Activated CD4-positive, CD25-positive, alpha-beta regulatory T cell (primary cell): Measurements from ENCODE around the gene AFAP1.

Source experiments
- DNase-seq, 4 experiments: peaks; one replicate each; lab custom pipeline; 2025; lab: John Stamatoyannopoulos, UW

Gene AFAP1

GRCh38 chr4:7915875-7916242 is 23.8 kb downstream of the AFAP1 start:
- DNase-seq: no peak

GRCh38 chr4:7912826-7913225 is 26.8 kb downstream of the AFAP1 start:
- DNase-seq: no peak

- no peak for DNase-seq
Observed at GRCh38 chr4:7910952-7911578, 28.6 kb downstream of the AFAP1 start.

GRCh38 chr4:7910263-7910896 is 29.3 kb downstream of the AFAP1 start:
- no peak for DNase-seq

- no peak for DNase-seq
Observed at GRCh38 chr4:7909463-7910262, 30.0 kb downstream of the AFAP1 start.

GRCh38 chr4:7908668-7909067 is 31.0 kb downstream of the AFAP1 start:
- no peak for DNase-seq

- no peak for DNase-seq
Observed at GRCh38 chr4:7907142-7907541, 32.5 kb downstream of the AFAP1 start.

GRCh38 chr4:7906171-7906701 is 33.4 kb downstream of the AFAP1 start:
- DNase-seq: no peak

GRCh38 chr4:7904952-7905915 is 34.4 kb downstream of the AFAP1 start:
- no peak for DNase-seq

- no peak for DNase-seq
Observed at GRCh38 chr4:7903791-7904516, 35.7 kb downstream of the AFAP1 start.

GRCh38 chr4:7902826-7903225 is 36.8 kb downstream of the AFAP1 start:
- no peak for DNase-seq

- no peak for DNase-seq
Observed at GRCh38 chr4:7902101-7902553, 37.5 kb downstream of the AFAP1 start.

GRCh38 chr4:7901311-7901885 is 38.3 kb downstream of the AFAP1 start:
- DNase-seq: no peak

GRCh38 chr4:7900334-7900909 is 39.2 kb downstream of the AFAP1 start:
- no peak for DNase-seq

DNA sequence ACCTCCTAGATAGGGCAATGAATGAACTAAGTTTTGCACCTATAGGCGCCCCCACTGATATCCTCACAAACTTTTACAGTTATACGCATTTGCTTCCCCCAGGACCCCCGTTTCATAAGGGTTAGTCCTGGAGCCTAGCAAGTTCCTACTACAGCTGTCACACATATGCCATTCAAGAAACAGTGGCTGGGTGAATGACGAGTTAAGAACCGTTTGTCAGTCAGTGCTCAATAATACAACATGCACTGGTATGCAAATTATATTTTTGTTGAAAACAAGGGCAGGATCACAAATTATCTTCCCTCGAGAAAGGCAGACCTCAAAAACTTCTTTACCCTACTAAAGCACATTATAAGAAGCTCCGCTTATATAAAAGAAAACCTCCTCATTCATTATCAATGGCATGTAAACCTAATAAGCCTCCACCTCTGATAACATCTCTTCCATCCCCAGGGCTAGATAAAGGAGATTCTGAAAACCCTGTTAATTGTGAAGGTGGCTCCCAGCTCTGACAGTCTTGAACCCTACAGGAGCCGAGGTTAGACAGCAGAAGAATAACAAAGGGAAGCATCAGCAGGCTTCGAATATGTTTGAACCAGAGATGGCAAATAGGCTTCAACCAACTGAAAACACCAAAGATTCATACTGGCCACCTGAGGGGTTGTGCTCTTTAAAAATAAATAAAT is 40.3 kb downstream of the AFAP1 start:
- no peak for DNase-seq

GRCh38 chr4:7898385-7898784 is 41.3 kb downstream of the AFAP1 start:
- no peak for DNase-seq

DNA sequence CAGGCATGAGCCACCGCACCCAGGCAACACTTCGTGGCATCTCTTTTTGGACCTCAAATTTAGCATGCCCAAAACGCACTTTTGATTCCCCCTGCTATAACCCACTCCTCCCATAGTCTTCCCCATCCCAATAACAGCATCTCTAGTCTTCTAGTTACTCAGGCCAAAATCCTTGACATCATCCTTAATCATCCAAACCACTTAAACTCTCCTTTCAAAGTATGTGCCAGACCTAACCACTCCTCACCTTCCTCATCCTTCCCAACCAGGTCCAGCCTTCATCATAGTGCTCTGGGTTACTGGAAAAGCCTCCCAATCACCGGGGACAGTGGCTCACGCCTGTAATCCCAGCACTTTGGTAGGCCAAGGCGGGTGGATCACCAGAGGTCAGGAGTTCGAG is 41.9 kb downstream of the AFAP1 start:
- DNase-seq: no peak

GRCh38 chr4:7894677-7895181 is 44.9 kb downstream of the AFAP1 start:
- no peak for DNase-seq

DNA sequence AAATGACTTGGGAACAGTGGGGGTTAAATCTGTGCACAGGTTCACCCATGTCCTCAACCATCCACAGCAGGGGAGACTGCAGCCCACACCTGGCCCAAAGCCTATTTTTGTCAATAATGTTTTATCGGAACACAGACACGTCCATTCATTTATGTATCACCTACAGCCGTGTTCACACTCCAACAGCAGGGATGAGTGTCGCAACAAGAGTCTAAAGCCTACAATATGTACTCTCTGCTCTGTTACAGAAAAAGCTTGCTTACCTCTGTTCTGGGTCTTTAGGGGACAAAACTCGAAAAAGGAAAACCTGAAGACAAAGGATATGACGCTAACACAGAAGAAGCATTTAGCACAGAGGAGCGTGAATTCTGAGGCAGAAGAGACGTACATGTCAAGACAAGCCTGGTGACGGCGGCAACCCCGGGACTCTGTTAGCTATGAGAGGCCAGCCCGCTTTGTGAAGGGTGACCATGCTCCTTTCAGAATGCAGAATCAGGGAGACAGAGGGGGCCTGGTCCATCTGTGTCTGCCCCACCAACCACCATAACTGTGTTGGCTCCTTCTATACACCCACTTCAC is 45.5 kb downstream of the AFAP1 start:
- no peak for DNase-seq
